Activated CD8-positive, alpha-beta memory T cell treated with anti-CD3 and anti-CD28 coated beads for 36 hours (primary cell): ENCODE measurements around the gene KLHL26. TPM values are rescaled to one million over a fixed set of nuclear protein-coding genes. Genes with fewer than 3 reads are reported as not detected.
"Not testable (repeated sequence)": the region's sequence is repeated elsewhere in the genome, so short reads cannot be mapped to it uniquely, and the experiment has no call there.

Source experiments
- CTCF ChIA-PET: fragments of 350-600 bp; sonication (Branson Sonifier 250); formaldehyde crosslinking; loops from one replicate; lab custom pipeline; 2021; ENCODE audit warnings: antibody characterized with exemption; lab: Charles Lee
- POLR2A ChIA-PET: fragments of 350-600 bp; sonication (Branson Sonifier 250); formaldehyde crosslinking; loops from one replicate; lab custom pipeline; 2021; ENCODE audit warnings: antibody characterized with exemption; lab: Charles Lee
- total RNA-seq, 2 experiments: library from RNA; stranded (reverse); gene quantifications; one replicate each; pipeline ENCODE4 v1.2.3, GENCODE V29; 2021

The KLHL26 gene, protein sequence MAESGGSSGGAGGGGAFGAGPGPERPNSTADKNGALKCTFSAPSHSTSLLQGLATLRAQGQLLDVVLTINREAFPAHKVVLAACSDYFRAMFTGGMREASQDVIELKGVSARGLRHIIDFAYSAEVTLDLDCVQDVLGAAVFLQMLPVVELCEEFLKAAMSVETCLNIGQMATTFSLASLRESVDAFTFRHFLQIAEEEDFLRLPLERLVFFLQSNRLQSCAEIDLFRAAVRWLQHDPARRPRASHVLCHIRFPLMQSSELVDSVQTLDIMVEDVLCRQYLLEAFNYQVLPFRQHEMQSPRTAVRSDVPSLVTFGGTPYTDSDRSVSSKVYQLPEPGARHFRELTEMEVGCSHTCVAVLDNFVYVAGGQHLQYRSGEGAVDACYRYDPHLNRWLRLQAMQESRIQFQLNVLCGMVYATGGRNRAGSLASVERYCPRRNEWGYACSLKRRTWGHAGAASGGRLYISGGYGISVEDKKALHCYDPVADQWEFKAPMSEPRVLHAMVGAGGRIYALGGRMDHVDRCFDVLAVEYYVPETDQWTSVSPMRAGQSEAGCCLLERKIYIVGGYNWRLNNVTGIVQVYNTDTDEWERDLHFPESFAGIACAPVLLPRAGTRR
- total RNA-seq = 10 to 100 TPM; 11.8 to 14.3 TPM

- ChIA-PET CTCF (no interaction called here), POLR2A (interaction anchor here (1.7 kb wide), 1 partner anchor 195 kb away, joined by 3 read pairs; the partner anchor contains the start of gene UPF1)
Measured at GRCh38 chr19:18636969-18637629, at the start of gene KLHL26. KLHL26 (plus strand) TSS chr19:18637028; CDS start chr19:18637055, 27 bp downstream.

GRCh38 chr19:18587561-18587960 lies 49.3 kb upstream of the KLHL26 start:
- ChIA-PET CTCF (interaction anchor here (0.6 to 4.5 kb wide), 12 partner anchors 8 to 259 kb away, joined by 3 to 41 read pairs (median 4); partner anchors contain the start of genes ELL, FKBP8 and UBA52), POLR2A (interaction anchor here (0.5 to 2.7 kb wide), 3 partner anchors 15 to 246 kb away, joined by 4 to 34 read pairs (median 6); partner anchors contain the start of gene UBA52)

- ChIA-PET CTCF (interaction anchor here (0.6 to 4.5 kb wide), 15 partner anchors 8 to 259 kb away, joined by 3 to 41 read pairs (median 3); partner anchors contain the start of genes ELL, FKBP8 and UBA52), POLR2A (interaction anchor here (0.5 to 2.7 kb wide), 9 partner anchors 10 to 247 kb away, joined by 3 to 34 read pairs (median 4); partner anchors contain the start of genes ELL, KXD1 and UBA52)
Measured at GRCh38 chr19:18587962-18588610, 48.7 kb upstream of the KLHL26 start.

- ChIA-PET CTCF (interaction anchor here (0.6 to 4.5 kb wide), 19 partner anchors 9 to 315 kb away, joined by 3 to 41 read pairs (median 4); partner anchors contain the start of genes ELL, FKBP8 and UBA52), POLR2A (interaction anchor here (0.5 to 2.7 kb wide), 14 partner anchors 11 to 330 kb away, joined by 3 to 34 read pairs (median 4); partner anchors contain the start of genes COPE, DDX49, ELL and KXD1)
Measured at GRCh38 chr19:18588611-18589379, 48.0 kb upstream of the KLHL26 start, which contains the start of gene REX1BD. REX1BD (plus strand) TSS chr19:18588798; CDS start chr19:18588802, 4 bp downstream.

GRCh38 chr19:18589380-18590272 lies 47.2 kb upstream of the KLHL26 start:
- ChIA-PET CTCF (interaction anchor here (0.6 to 4.5 kb wide), 16 partner anchors 10 to 315 kb away, joined by 3 to 41 read pairs (median 4); partner anchors contain the start of genes ELL, FKBP8 and UBA52), POLR2A (interaction anchor here (0.6 to 2.7 kb wide), 13 partner anchors 11 to 330 kb away, joined by 3 to 34 read pairs (median 4); partner anchors contain the start of genes COPE, DDX49, ELL and UBA52)

DNA sequence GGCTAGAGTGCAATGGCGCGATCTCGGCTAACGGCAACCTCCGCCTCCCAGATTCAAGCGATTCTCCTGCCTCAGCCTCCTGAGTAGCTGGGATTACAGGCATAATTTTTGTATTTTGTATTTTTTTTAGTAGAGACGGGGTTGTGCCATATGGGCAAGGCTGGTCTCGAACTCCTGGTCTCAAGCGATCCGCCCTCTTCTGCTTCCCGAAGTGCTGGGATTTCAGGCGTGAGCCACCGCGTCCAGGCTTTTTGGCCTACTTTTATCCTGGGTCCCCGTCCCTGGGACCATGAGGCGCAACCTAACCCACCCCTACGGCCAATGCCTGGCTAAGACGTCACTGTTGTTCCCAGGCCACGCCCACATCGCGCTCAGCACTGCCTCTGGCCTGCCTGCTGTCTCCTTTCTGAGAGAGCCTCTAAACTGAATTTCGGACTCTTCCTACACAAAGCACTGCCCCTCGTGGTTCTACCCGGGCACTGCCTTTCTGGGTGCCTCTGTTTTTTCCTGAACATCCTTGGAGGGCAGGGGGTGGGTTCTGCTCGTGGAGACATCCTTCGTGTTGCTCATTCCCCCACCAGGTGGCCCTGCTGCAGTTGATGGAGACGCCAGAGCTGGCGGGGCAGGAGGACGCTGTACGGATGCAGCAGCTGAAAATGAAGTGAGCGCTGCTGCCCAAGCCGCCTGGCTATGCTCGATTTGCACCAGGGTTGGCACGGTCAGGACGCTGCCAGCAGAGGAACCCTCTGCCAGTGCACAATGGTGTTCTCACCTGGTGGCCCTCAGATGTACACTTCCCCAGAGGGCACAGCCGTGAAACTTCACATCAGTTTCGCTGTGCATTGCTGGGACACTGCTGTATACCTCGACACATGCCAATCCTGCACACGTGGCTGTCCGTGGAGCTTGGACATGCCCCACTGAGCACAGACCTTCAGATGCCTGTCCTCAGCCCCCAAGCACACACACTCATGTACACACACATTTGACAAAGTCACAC lies 46.3 kb upstream of the KLHL26 start:
- POLR2A ChIA-PET = interaction anchor here (0.7 kb wide), 1 partner anchor 251 kb away, joined by 10 read pairs; no protein-coding TSS in a partner anchor
- CTCF ChIA-PET = interaction anchor here (0.6 to 4.5 kb wide), 4 partner anchors 18 to 256 kb away, joined by 3 to 41 read pairs (median 4); partner anchors contain the start of gene UBA52

- ChIA-PET CTCF (interaction anchor here (1.0 to 2.2 kb wide), 5 partner anchors 21 to 255 kb away, joined by 3 to 11 read pairs (median 3); partner anchors contain the start of gene UBA52), POLR2A (no interaction called here)
Measured at GRCh38 chr19:18591735-18592385, 45.0 kb upstream of the KLHL26 start.

DNA sequence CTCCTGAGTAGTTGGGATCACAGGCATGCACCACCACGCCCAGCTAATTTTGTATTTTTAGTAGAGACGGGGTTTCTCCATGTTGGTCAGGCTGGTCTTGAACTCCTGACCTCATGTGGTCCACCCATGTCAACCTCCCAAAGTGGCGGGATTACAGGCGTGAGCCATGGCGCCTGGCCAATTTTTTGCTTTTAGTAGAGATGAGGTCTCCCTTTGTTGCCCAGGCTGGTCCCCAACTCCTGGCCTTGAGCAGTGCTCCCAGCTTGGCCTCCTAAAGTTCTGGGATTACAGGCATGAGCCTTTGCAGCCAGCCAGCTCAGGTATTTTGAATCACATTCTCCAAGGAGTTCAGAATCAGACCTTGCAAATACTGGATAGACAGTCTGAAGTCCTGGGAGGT lies 44.1 kb upstream of the KLHL26 start:
- CTCF ChIA-PET = interaction anchor here (1.0 to 2.2 kb wide), 7 partner anchors 21 to 257 kb away, joined by 3 to 11 read pairs (median 3); no protein-coding TSS in a partner anchor
- POLR2A ChIA-PET = not testable (repeated sequence)

- CTCF ChIA-PET = interaction anchor here (0.7 to 2.7 kb wide), 18 partner anchors 12 to 257 kb away, joined by 3 to 17 read pairs (median 4); partner anchors contain the start of genes CRLF1, UBA52 and UPF1
- POLR2A ChIA-PET = interaction anchor here (0.7 kb wide), 1 partner anchor 36 kb away, joined by 3 read pairs; the partner anchor contains the start of gene KXD1
Measured at GRCh38 chr19:18593367-18594095, 43.3 kb upstream of the KLHL26 start.

DNA sequence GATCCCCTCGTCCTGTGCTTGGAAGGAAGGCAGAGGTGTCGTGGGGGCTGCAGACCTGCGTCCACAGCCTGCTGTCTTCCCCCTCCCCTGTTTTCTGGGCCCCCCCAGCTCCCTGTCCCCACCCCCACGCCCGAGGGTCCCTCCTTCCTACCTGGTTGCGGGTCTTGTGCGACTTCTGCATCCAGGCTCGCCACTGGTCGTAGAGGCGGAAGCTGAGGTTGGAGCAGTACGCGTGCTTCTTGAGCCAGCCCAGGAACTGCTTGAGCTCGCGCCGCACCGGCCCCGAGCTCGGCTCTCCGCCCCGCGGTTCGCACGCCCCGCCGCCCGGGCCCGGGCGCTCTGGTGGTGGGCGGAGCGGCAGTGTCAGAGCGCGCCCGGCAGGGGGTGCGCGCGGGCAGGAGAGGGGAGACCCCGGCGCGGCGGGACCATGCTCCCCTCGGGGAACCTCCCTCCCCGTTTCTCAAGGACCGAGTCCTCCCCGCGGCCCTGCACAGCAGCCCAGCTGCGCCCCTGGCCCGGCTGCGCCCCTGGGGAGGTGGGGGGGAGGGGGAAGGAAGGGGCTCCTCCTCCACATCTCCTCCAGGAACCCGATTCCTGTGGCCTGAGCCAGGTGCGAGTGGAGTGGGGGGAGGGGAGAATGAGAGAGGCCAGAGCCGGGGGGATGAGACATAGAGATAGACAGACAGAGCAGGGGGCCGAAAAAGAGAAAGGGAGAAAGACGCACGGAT lies 42.6 kb upstream of the KLHL26 start:
- ChIA-PET POLR2A (interaction anchor here (0.7 kb wide), 2 partner anchors 37 to 198 kb away, joined by 3 to 4 read pairs; partner anchors contain the start of gene KXD1), CTCF (interaction anchor here (0.7 to 2.7 kb wide), 16 partner anchors 13 to 256 kb away, joined by 3 to 17 read pairs (median 4); partner anchors contain the start of genes CRLF1, UBA52 and UPF1)

DNA sequence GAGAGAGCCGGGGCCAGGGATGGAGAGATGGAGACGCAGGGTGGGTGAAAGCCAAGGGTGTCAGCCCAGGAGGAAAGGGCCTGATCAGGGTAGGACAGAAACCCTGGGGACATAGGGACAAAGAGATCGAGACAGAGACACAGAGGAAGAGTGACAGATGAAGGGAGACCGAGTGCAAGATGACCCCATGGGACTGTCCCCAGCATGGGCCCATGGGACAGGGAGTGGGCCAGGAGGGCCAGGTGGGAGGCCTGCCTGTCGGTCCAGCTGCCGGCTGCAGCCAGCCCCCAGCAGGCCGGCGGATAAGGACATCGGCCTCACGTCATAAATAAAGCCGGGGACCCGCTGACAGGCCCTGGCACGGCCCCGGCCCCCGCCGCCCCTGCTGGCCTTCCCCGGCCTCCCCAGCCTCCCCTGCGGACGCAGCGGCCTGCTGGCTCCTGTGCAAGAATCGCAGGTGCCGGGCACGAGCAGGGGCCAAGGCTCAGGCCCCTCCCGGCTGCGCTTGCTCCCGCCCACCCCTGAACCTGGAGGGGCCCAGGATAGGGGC lies 41.9 kb upstream of the KLHL26 start:
- CTCF ChIA-PET = interaction anchor here (1.1 to 2.7 kb wide), 9 partner anchors 13 to 252 kb away, joined by 3 to 17 read pairs (median 4); partner anchors contain the start of genes CRLF1, UBA52 and UPF1
- POLR2A ChIA-PET = no interaction called here

- ChIA-PET POLR2A (no interaction called here), CTCF (interaction anchor here (0.6 to 2.7 kb wide), 4 partner anchors 8 to 252 kb away, joined by 3 to 17 read pairs (median 6); no protein-coding TSS in a partner anchor)
Measured at GRCh38 chr19:18595475-18595874, 41.4 kb upstream of the KLHL26 start.
